ENCODE data around the gene CCDC74B.
"Not testable (repeated sequence)": the region's sequence is repeated elsewhere in the genome, so short reads cannot be mapped to it uniquely, and the experiment has no call there.

CCDC74B gene

DNA sequence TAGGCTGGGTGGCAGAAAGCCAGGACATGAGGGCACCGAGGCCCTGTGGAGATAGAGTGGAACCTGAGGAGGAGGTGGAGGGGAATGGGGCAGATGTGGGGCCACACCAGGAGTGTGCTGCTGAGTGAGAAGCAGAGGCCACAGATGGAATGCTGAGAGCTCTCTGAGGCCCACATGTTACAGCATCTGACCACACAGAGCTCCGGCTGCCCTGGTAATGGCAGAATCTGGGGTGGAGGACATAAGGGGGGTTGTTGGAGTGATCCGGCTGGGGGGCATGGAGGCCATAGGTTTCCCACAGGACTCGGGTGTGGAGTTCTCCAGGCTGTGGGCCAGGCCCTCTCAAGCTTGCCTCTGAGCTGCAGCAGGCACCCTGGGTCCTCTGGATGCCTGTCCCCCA is 41.0 kb upstream of the CCDC74B start:
- H3K27ac ChIP-seq: peak overlapping the region; percentile 35
- CTCF ChIA-PET: interaction anchor here (0.6 kb wide), 1 partner anchor 130 kb away, joined by 3 read pairs; no protein-coding TSS in a partner anchor
- POLR2A ChIA-PET (ENCODE audit: low non-redundant PET): interaction anchor here (1.0 kb wide), 1 partner anchor 1303 kb away, joined by 8 read pairs; no protein-coding TSS in a partner anchor
- TF ChIP-seq, protein P1, sequence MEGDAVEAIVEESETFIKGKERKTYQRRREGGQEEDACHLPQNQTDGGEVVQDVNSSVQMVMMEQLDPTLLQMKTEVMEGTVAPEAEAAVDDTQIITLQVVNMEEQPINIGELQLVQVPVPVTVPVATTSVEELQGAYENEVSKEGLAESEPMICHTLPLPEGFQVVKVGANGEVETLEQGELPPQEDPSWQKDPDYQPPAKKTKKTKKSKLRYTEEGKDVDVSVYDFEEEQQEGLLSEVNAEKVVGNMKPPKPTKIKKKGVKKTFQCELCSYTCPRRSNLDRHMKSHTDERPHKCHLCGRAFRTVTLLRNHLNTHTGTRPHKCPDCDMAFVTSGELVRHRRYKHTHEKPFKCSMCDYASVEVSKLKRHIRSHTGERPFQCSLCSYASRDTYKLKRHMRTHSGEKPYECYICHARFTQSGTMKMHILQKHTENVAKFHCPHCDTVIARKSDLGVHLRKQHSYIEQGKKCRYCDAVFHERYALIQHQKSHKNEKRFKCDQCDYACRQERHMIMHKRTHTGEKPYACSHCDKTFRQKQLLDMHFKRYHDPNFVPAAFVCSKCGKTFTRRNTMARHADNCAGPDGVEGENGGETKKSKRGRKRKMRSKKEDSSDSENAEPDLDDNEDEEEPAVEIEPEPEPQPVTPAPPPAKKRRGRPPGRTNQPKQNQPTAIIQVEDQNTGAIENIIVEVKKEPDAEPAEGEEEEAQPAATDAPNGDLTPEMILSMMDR (conservative IDR thresholded peaks at IDR 0.05; ENCODE audit: low read depth): no peak
- no peak for DNase-seq (ENCODE audit: low spot score)

DNA sequence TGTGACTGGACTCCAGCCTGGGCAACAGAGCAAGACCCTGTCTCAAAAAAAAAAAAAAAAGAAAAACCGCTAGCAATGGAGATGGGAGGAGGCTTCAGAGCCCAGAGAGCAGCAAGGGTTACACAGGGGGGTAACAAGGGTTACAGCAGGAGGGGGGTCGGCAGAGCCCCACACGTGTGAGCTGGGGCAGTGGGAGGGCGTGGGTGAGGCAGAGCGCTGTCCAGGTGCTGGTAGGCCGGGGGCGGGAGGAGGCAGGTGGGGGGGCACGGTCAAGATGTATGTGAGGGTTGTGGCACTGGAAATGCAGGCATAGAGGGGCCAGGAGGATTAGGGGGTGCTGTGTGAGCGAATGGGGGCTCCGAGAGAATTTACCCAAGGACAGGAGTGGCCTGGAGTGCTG is 40.5 kb upstream of the CCDC74B start:
- POLR2A ChIA-PET (ENCODE audit: low non-redundant PET): interaction anchor here (1.0 kb wide), 1 partner anchor 1304 kb away, joined by 8 read pairs; no protein-coding TSS in a partner anchor
- CTCF ChIA-PET: interaction anchor here (0.6 kb wide), 1 partner anchor 103 kb away, joined by 4 read pairs; no protein-coding TSS in a partner anchor
- TF ChIP-seq, protein P1 (conservative IDR thresholded peaks at IDR 0.05; ENCODE audit: low read depth): no peak
- H3K27ac ChIP-seq: peak overlapping the region; percentile 35
- DNase-seq (ENCODE audit: low spot score): no peak

- no peak for DNase-seq (ENCODE audit: low spot score)
- POLR2A ChIA-PET (ENCODE audit: low non-redundant PET): no interaction called here
- CTCF ChIA-PET: no interaction called here
- H3K27ac ChIP-seq: peak overlapping the region; percentile 89
- TF ChIP-seq, protein P1 (conservative IDR thresholded peaks at IDR 0.05; ENCODE audit: low read depth): no peak
Measured at GRCh38 chr2:130183512-130184373, 38.8 kb upstream of the CCDC74B start.

DNA sequence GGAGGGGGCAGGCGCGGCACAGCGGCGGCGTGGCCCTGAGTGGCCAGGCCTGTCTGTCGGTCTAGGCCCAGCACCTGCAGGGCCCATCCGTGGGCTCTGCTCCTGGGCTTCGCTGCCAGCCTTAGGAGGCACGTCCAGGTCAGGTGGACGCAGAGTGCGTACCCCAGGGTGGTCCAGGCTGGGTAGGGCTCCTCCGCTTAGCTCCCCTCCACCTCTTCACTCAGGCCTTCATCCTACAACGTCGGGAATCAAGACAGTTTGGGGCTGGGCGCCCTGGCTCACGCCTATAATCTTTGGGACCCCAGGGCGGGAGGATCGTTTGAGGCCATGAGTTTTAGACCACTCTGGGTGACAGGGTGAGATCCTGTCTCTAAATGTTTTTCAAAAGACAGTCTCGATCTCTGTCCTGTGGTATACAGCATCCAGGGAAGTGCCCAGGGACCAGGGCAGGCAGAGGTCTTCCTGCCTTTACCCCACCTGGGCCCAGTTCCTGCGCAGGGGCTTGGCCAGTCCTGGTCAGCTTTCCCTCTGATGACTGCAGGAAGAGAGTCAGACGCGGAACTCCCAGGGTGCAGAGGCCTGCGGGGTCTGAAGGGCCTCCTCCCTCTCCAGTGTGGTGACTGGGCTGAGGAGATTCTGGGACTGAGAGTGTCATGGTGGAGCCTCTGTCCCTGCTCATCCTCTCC is 38.1 kb upstream of the CCDC74B start:
- CTCF ChIA-PET: interaction anchor here (0.8 kb wide), 1 partner anchor 161 kb away, joined by 6 read pairs; no protein-coding TSS in a partner anchor
- POLR2A ChIA-PET (ENCODE audit: low non-redundant PET); DNase-seq (ENCODE audit: low spot score): not testable (repeated sequence)
- H3K27ac ChIP-seq: peak overlapping the region; percentile 89

- CTCF ChIA-PET: interaction anchor here (0.8 kb wide), 1 partner anchor 162 kb away, joined by 6 read pairs; no protein-coding TSS in a partner anchor
Measured at GRCh38 chr2:130181880-130182682, 37.2 kb upstream of the CCDC74B start, which contains the start of gene MZT2B. Gene MZT2B, plus strand, starts transcription at chr2:130182262. Its CDS starts 21 bp downstream, at chr2:130182283.

DNA sequence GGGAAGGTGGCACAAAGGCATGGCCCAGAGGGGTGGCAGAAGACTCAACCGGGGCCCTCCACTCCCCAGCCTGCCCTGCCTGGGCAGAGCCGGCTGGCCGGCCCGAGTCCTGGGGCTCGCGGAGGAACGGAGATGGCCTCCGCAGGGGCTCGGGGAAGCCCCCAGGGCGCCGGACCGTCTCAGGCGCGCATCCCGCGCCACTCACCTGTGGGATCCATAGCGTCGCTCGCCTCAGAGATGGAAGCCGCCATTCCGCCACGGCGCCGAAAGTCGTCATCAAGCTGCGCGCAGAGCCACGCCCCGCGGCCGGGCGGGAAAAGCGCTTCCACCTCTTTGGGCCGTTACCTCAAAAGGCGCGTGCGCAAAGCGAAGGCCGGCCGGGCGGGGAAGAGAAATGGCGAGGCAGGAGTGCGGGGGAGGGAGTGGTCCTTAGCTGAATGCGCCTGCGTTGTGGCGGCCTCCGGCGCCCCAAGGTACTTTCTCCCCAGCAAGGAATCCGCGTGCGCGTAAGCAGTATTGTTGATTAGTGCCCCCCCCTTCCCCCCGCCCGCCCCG is 36.5 kb upstream of the CCDC74B start, which contains the start of gene SMPD4:
Gene SMPD4 (minus strand): TSS at position 278 of the 555 bp plus-strand sequence. CDS start 5,010 bp downstream, outside the sequence.
- CTCF ChIA-PET: interaction anchor here (0.7 kb wide), 1 partner anchor 157 kb away, joined by 3 read pairs; no protein-coding TSS in a partner anchor
- TF ChIP-seq, protein P1 (conservative IDR thresholded peaks at IDR 0.05; ENCODE audit: low read depth): no peak
- POLR2A ChIA-PET (ENCODE audit: low non-redundant PET): interaction anchor here (0.5 to 1.6 kb wide), 4 partner anchors 12 to 161 kb away, joined by 3 to 6 read pairs (median 4); partner anchors contain the start of gene IMP4
- peak within 1 kb of the TSS; percentile 89 for H3K27ac ChIP-seq
- peak; percentile 86 for DNase-seq (ENCODE audit: low spot score)

More at GRCh38 chr2:130181880-130182682, 37.2 kb upstream of the CCDC74B start, which contains the start of gene MZT2B:
- POLR2A ChIA-PET (ENCODE audit: low non-redundant PET): interaction anchor here (0.5 to 1.6 kb wide), 3 partner anchors 12 to 160 kb away, joined by 3 to 5 read pairs (median 3); partner anchors contain the start of gene IMP4
- peak; percentile 88 for DNase-seq (ENCODE audit: low spot score)
- TF ChIP-seq, protein P1 (conservative IDR thresholded peaks at IDR 0.05; ENCODE audit: low read depth): peak; percentile 86
- H3K27ac ChIP-seq: peak within 1 kb of the TSS; percentile 89

DNA sequence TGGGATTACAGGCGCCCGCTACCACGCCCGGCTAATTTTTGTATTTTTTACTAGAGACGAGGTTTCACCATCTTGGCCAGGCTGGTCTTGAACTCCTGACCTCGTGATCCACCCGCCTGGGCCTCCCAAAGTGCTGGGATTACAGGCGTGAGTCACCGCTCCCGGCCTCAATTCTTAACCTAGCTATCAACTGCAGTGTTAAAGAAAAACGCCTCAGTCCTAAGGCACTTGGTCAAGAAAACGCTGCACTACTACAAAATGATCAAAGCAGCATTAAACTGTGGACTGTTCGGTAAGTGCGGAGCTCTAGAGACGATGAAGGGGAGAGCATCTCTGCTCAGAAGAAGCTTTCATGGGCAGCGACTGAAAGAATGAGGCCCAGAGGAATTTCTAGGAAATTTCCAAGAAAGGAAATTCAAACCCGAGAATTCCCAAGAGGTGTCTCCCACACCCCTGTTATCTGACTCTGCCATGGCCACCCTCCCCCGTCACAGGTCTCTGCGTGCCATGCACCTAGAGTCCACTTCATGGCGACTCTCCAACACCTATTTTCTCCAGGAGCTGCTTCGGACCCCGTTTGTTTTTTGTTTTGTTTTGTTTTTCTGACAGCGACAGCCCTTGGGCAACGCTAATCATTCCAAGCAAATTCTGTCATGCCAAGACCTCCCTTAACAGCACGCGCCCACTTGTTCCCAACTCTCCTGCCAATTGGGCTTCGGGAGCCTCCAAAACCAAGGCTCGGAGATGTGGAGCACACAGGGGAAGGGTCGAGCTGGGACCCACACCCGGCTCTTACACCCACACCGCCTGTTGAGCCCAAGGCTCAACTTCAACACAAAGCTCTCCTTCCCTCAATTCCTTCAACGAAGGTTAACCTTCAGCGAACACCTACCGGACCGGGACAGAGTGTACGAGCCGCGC is 35.8 kb upstream of the CCDC74B start:
- POLR2A ChIA-PET (ENCODE audit: low non-redundant PET): interaction anchor here (0.6 to 1.6 kb wide), 2 partner anchors 43 to 162 kb away, joined by 5 to 6 read pairs; partner anchors contain the start of gene IMP4
- CTCF ChIA-PET: interaction anchor here (0.5 to 0.7 kb wide), 3 partner anchors 25 to 158 kb away, joined by 3 read pairs; no protein-coding TSS in a partner anchor
- DNase-seq (ENCODE audit: low spot score): not testable (repeated sequence)
- peak overlapping the region; percentile 89 for H3K27ac ChIP-seq

GRCh38 chr2:130174866-130175265 is 30.0 kb upstream of the CCDC74B start:
- CTCF ChIA-PET; H3K27ac ChIP-seq; DNase-seq (ENCODE audit: low spot score); POLR2A ChIA-PET (ENCODE audit: low non-redundant PET): not testable (repeated sequence)
